Stomach smooth muscle (tissue), 2 donors: ENCODE measurements around the gene ITM2B.
A peak's percentile ranks its signal among the peaks of the same experiment; 100 is the strongest.

ENCODE experiments used
- H3K27ac ChIP-seq: one replicate; pipeline ENCODE4 v1.7.0; 2013; ENCODE audit warnings: mild to moderate bottlenecking, low read length, inconsistent platforms
- H3K27me3 ChIP-seq, 2 donors: one replicate each; pipeline ENCODE4 v1.7.0; 2013; ENCODE audit warnings: low read length in 2 of 2; ENCODE audit not compliant: insufficient read depth in 2 of 2, control insufficient read depth in 1 of 2
- H3K36me3 ChIP-seq, 2 donors: one replicate each; pipeline ENCODE4 v1.7.0; 2013; ENCODE audit warnings: low read length in 2 of 2; ENCODE audit not compliant: control insufficient read depth in 2 of 2, insufficient read depth in 2 of 2
- H3K4me1 ChIP-seq: one replicate; pipeline ENCODE4 v1.7.0; 2013; ENCODE audit warnings: low read length; ENCODE audit not compliant: control insufficient read depth, insufficient read depth
- H3K4me3 ChIP-seq, 2 donors: one replicate each; pipeline ENCODE4 v1.7.0; 2013; ENCODE audit warnings: low read length in 2 of 2
- H3K9ac ChIP-seq, 2 donors: one replicate each; pipeline ENCODE4 v1.7.0; 2013; ENCODE audit warnings: low read length in 2 of 2, mild to moderate bottlenecking in 1 of 2
- H3K9me3 ChIP-seq, 2 donors: one replicate each; pipeline ENCODE4 v1.7.0; 2013; ENCODE audit warnings: low read length in 2 of 2; ENCODE audit not compliant: control insufficient read depth in 2 of 2
- donor health status: healthy.
- donor health status: Pancreatic carcinoma.

ITM2B gene

DNA sequence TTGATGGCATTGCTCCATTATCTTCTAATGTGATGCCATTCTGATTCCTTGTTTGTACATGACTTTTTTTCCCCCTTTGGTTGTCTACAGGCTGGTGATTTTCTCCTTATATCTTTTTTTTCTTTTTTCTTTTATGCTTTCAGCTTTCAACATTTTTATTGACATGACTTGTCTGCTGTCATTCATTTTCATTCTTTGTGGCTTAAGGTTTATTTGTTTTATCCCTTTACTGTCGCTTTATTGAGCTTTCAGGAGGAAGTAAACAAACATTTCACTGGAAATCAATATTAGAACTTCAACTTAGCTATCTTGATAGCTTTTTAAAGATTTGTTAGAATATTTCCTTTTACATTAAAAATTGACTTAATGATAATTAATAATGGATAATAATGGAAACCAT lies 9.7 kb downstream of the ITM2B start:
- no peaks in the 10 kb centered on the region for H3K4me1 ChIP-seq
- no peak overlapping the region for H3K4me3 ChIP-seq
- no peaks in the 10 kb centered on the region for H3K9me3 ChIP-seq
- no peak overlapping the region for H3K9ac ChIP-seq
- H3K36me3 ChIP-seq, result no peaks in the 10 kb centered on the region
- H3K27me3 ChIP-seq, result no peaks in the 10 kb centered on the region
- H3K27ac ChIP-seq, result no peak overlapping the region

DNA sequence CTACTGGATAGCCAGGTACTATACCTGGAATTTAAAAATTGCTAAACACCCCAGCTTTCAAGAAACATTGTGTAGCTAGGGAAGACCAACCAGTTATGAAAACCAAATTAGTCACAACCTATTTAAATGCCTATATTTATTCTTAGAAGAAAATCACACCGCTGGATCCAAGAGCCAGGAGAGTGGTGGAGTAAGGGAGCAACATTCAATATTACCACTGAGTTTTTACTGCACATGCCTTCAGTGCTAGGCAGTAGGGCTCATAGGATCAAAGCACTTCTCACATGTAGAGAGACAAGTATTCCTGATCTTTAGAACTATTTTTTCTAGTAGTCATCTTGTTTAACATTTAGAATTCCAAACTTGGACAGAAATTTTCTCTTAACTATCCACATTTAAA lies 11.2 kb downstream of the ITM2B start:
- Histone ChIP-seq H3K4me3 (no peak overlapping the region), H3K36me3 (no peaks in the 10 kb centered on the region), H3K27me3 (no peaks in the 10 kb centered on the region), H3K9ac (no peak overlapping the region), H3K4me1 (no peaks in the 10 kb centered on the region), H3K27ac (no peak overlapping the region), H3K9me3 (no peaks in the 10 kb centered on the region)

DNA sequence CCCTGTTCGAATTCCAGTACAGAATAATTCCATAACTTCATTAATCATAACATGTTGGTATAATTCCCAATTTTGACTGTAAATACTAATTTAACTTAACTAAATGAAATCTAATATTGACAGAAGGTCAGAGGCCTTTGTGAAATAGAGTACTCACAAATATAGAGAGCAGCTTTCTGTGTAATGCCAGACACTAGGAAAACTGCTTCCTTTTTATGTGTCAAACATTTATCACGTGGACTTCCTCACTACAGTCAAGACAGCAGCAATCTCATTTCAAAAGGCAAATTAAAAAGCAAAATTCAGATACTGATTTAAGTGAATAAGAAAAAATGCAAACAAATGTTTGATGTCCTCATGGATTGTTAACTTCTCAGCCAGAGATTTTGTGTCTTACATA lies 13.1 kb downstream of the ITM2B start:
- Histone ChIP-seq H3K4me1 (no peaks in the 10 kb centered on the region), H3K9me3 (no peaks in the 10 kb centered on the region), H3K9ac (no peak overlapping the region), H3K36me3 (no peaks in the 10 kb centered on the region), H3K4me3 (no peak overlapping the region), H3K27ac (no peak overlapping the region), H3K27me3 (no peaks in the 10 kb centered on the region)

DNA sequence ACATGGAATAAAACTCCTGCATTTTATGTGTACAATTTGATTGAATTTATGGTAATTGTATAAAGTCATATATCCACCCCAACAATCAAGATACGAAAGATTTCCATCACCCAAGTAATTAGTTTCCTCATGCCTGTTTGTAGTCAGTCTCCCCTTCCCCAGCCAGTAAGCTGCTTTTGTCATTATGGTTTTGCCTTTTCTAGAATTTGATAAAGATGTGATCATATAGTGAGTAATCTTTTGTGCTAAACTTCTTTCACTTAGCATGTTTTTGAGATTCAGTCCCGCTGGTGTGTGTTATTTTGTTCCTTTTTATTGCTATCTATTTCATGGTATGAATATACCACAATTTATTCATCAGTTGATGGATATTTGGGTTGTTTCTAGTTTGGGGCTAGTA lies 16.0 kb downstream of the ITM2B start:
- Histone ChIP-seq H3K27ac (no peak overlapping the region), H3K9ac (no peak overlapping the region), H3K36me3 (no peaks in the 10 kb centered on the region), H3K4me3 (no peak overlapping the region), H3K9me3 (no peaks in the 10 kb centered on the region), H3K27me3 (no peaks in the 10 kb centered on the region), H3K4me1 (no peaks in the 10 kb centered on the region)

DNA sequence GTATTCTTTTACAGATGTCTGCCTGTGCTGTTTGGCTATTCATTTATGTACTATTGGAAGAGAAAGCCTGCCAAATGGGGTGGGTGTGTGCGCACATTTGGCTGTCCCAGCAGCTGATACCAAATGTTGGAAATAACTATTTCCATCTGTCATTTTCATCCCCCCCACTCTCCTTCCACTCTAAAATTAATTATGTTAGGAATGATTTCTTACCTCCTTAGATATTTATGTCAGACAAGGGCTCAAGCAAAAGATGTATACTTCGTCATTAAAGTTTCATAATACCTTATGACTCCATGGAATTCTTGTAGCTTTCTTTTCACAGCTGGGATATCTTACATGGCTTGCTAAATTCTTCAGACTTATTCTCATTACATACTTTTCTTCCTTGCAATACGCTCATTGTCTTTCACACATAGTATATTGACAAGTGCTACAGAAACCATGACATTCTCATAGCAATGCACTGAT lies 18.6 kb downstream of the ITM2B start:
- Histone ChIP-seq H3K27ac (no peak overlapping the region), H3K9me3 (no peaks in the 10 kb centered on the region), H3K36me3 (peaks cover 5 to 16% of the 10 kb centered on the region in 2 donors), H3K9ac (no peak overlapping the region), H3K27me3 (no peaks in the 10 kb centered on the region), H3K4me1 (no peaks in the 10 kb centered on the region), H3K4me3 (no peak overlapping the region)

DNA sequence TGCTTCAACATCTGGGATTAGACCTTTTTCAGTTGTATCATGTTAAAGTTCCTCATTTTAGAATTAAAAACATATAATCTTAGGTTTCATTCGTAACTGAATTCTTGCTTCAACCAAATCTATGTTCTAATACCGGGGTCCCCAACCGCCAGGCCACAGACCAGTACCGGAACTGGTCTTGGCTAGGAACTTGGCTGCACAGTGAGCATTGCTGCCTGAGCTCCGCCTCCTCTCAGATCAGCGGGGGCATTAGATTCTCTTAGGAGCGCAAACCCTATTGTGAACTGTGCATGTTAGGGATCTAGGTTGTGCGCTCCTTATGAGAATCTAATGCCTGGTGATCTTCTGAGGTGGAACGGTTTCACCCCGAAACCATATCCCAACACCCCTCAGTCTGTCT lies 19.2 kb downstream of the ITM2B start:
- H3K4me1 ChIP-seq, result no peaks in the 10 kb centered on the region
- no peaks in the 10 kb centered on the region for H3K27me3 ChIP-seq
- H3K9me3 ChIP-seq, result no peaks in the 10 kb centered on the region
- H3K9ac ChIP-seq, result no peak overlapping the region
- peaks cover 5 to 20% of the 10 kb centered on the region in 2 donors for H3K36me3 ChIP-seq
- no peak overlapping the region for H3K27ac ChIP-seq
- no peak overlapping the region for H3K4me3 ChIP-seq

DNA sequence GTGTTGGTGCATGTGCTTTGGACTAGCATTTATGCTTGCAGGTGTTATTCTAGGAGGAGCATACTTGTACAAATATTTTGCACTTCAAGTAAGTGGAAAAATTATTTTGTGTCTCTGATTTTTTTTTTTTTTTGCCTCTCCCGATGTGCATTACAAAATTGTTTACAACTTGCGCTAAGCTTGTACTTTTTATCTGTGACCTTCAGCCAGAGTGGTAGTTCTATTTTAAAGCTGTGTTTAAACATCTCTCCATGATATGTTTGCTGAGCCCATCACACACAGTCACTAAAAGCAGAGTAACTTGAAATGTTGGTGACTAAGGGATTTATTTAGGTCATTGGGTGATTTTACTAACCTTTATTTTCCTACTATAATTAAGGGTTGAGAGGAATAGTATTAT lies 20.8 kb downstream of the ITM2B start:
- H3K4me1 ChIP-seq, result no peaks in the 10 kb centered on the region
- peaks cover 6 to 30% of the 10 kb centered on the region in 2 donors for H3K36me3 ChIP-seq

DNA sequence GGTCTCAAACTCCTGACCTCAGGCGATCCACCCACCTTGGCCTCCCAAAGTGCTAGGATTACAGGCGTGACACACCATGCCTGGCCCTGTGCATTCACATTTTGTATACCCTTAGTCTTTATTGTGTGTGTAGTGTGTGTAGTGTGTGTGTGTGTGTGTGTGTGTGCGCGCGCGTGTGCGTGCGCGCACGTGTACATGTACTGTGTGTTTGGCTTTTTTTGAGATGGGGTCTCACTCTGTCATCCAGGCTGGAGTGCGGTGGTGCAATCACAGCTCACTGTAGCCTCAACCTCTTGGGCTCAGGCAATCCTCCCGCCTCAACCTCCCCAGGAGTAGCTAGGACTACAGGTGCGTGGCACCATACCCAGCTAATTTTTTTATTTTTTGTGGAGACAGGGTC lies 22.1 kb downstream of the ITM2B start:
- no peaks in the 10 kb centered on the region for H3K9me3 ChIP-seq
- no peaks in the 10 kb centered on the region for H3K27me3 ChIP-seq
- H3K4me3 ChIP-seq, result no peak overlapping the region
- H3K9ac ChIP-seq, result no peak overlapping the region
- no peaks in the 10 kb centered on the region for H3K4me1 ChIP-seq
- no peak overlapping the region for H3K27ac ChIP-seq
- H3K36me3 ChIP-seq, result peaks cover 12 to 35% of the 10 kb centered on the region in 2 donors

More for the DNA sequence above, 20.8 kb downstream of the ITM2B start:
- Histone ChIP-seq H3K27me3 (no peaks in the 10 kb centered on the region), H3K9me3 (no peaks in the 10 kb centered on the region), H3K9ac (no peak overlapping the region), H3K4me3 (peak overlapping the region in 1 of 2 donors; percentile 34), H3K27ac (no peak overlapping the region)

DNA sequence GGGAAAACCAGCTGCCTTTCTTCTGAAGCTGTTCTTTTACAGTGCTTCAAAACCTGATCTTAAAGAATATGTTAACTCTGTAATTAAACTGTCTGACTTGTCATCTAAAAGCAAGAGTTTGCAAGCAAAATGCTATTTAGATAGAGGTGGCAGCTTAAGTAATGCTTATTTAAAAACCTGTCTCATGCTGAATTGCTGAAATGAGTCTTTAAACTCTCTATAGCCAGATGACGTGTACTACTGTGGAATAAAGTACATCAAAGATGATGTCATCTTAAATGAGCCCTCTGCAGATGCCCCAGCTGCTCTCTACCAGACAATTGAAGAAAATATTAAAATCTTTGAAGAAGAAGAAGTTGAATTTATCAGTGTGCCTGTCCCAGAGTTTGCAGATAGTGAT lies 22.9 kb downstream of the ITM2B start:
- no peak overlapping the region for H3K27ac ChIP-seq
- no peak overlapping the region for H3K9ac ChIP-seq
- no peaks in the 10 kb centered on the region for H3K27me3 ChIP-seq
- no peaks in the 10 kb centered on the region for H3K9me3 ChIP-seq
- no peak overlapping the region for H3K4me3 ChIP-seq
- H3K36me3 ChIP-seq, result peaks cover 12 to 40% of the 10 kb centered on the region in 2 donors
- no peaks in the 10 kb centered on the region for H3K4me1 ChIP-seq

DNA sequence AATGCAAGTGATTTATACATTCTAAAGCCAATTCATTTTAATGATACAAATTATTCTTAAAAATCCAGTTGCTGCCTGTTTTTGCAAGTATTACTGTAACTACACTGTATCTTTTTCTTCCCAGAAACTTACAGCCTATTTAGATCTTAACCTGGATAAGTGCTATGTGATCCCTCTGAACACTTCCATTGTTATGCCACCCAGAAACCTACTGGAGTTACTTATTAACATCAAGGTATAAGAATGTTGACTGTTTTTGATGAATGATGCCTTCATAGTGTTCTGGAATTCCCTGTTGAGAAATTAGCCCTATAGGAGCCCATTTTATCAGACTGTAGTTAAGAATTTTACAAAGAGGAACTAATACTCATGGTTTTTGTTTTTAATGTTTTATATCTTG lies 25.0 kb downstream of the ITM2B start:
- Histone ChIP-seq H3K4me1 (no peaks in the 10 kb centered on the region), H3K9me3 (no peaks in the 10 kb centered on the region), H3K36me3 (peaks cover 15 to 47% of the 10 kb centered on the region in 2 donors), H3K4me3 (no peak overlapping the region), H3K27me3 (no peaks in the 10 kb centered on the region), H3K9ac (no peak overlapping the region), H3K27ac (no peak overlapping the region)

DNA sequence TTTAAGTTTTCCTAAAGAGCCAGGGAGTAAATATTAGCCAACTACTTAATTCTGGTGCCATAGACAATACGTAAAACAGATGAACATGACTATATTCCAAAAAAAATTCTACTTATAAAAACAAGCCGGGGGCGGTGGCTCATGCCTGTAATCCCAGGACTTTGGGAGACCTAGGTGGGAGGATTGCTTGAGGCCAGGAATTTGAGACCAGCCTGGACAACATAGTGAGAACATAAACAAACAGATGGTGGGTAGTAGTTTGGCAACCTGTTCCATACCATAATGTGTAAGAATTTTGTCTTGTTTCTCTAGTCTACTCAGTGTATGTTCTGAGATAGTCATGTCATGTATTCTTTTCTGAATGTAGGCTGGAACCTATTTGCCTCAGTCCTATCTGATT lies 25.4 kb downstream of the ITM2B start:
- Histone ChIP-seq H3K4me3 (no peak overlapping the region), H3K36me3 (peaks cover 18 to 52% of the 10 kb centered on the region in 2 donors), H3K4me1 (no peaks in the 10 kb centered on the region), H3K27me3 (no peaks in the 10 kb centered on the region), H3K9me3 (no peaks in the 10 kb centered on the region), H3K9ac (no peak overlapping the region), H3K27ac (no peak overlapping the region)
